IMR-90 (cell line): ENCODE measurements around the gene PSD2. TPM values are rescaled to one million over a fixed set of nuclear protein-coding genes. Genes with fewer than 3 reads are reported as not detected.

ENCODE experiments used
- ATAC-seq: fragments of 200-7000 bp; cut with Tn5 transposase; 2 replicates; pipeline ENCODE4 v1.9.1; 2020; ENCODE audit warnings: low read depth, mild to moderate bottlenecking, moderate library complexity
- BruUV-seq: library from RNA; stranded (reverse); fragments of 400-500 nt; replicated peaks from 2 replicates; lab custom pipeline; 2021; lab: Mats Ljungman, UMichigan
- CTCF ChIA-PET: fragments of 300-600 bp; formaldehyde crosslinking; extraction: SDS; loops from one replicate; lab custom pipeline; 2021; ENCODE audit warnings: antibody characterized with exemption; lab: Yijun Ruan, JAX
- POLR2A ChIA-PET: fragments of 300-600 bp; sonication (Branson Sonifier 250); formaldehyde crosslinking; loops from one replicate; lab custom pipeline; 2022; ENCODE audit warnings: antibody characterized with exemption; ENCODE audit not compliant: unreplicated experiment; lab: Charles Lee
- DNase-seq: peaks from one replicate; pipeline ENCODE4 v3.0.0; 2013
- H2AFZ ChIP-seq: replicated peaks from 2 replicates; pipeline ENCODE3; 2013; ENCODE audit warnings: low read length, mild to moderate bottlenecking; ENCODE audit not compliant: poor library complexity
- H2AK5ac ChIP-seq: 2 replicates; pipeline ENCODE4 v1.6.1; 2013; ENCODE audit warnings: low read depth, low read length, inconsistent platforms
- H2AK9ac ChIP-seq: replicated peaks from 2 replicates; pipeline ENCODE3; 2013; ENCODE audit warnings: mild to moderate bottlenecking, low read depth, low read length, moderate library complexity; ENCODE audit not compliant: poor library complexity
- H2BK120ac ChIP-seq: 2 replicates; pipeline ENCODE4 v1.6.1; 2013; ENCODE audit warnings: low read depth, low read length, inconsistent platforms
- H2BK15ac ChIP-seq: 3 replicates; pipeline ENCODE4 v1.6.1; 2013; ENCODE audit warnings: low read depth, low read length, inconsistent platforms
- H2BK20ac ChIP-seq: 2 replicates; pipeline ENCODE4 v1.6.1; 2013; ENCODE audit warnings: low read depth, mild to moderate bottlenecking, inconsistent platforms, low read length, moderate library complexity
- H2BK5ac ChIP-seq: 2 replicates; pipeline ENCODE4 v1.6.1; 2013; ENCODE audit warnings: mild to moderate bottlenecking, low read depth, low read length, inconsistent platforms; ENCODE audit not compliant: poor library complexity, severe bottlenecking
- H3K14ac ChIP-seq: replicated peaks from 2 replicates; pipeline ENCODE4 v1.6.1; 2013; ENCODE audit warnings: low read depth, low read length, inconsistent platforms
- H3K18ac ChIP-seq: 2 replicates; pipeline ENCODE4 v1.6.1; 2013; ENCODE audit warnings: low read depth, low read length, control low read depth
- H3K23ac ChIP-seq: 2 replicates; pipeline ENCODE4 v1.6.1; 2013; ENCODE audit warnings: low read depth, low read length, inconsistent platforms
- H3K27ac ChIP-seq: 2 replicates; pipeline ENCODE4 v1.5.1; 2013; ENCODE audit warnings: mild to moderate bottlenecking, control low read depth, low read length; ENCODE audit not compliant: insufficient read depth
- H3K27me3 ChIP-seq: 2 replicates; pipeline ENCODE4 v1.6.1; 2013; ENCODE audit warnings: low read length; ENCODE audit not compliant: control insufficient read depth, insufficient read depth
- H3K36me3 ChIP-seq: 2 replicates; pipeline ENCODE4 v1.6.1; 2013; ENCODE audit warnings: low read length, mixed read lengths; ENCODE audit not compliant: control insufficient read depth, insufficient read depth
- H3K4ac ChIP-seq: 2 replicates; pipeline ENCODE4 v1.6.1; 2013; ENCODE audit warnings: low read depth, low read length, inconsistent platforms
- H3K4me1 ChIP-seq: 2 replicates; pipeline ENCODE4 v1.6.1; 2013; ENCODE audit warnings: low read length, mixed read lengths; ENCODE audit not compliant: control insufficient read depth, insufficient read depth
- H3K4me2 ChIP-seq: 2 replicates; pipeline ENCODE4 v1.6.1; 2013; ENCODE audit warnings: low read depth, mild to moderate bottlenecking, control low read depth, low read length, moderate library complexity
- H3K4me3 ChIP-seq: 2 replicates; pipeline ENCODE4 v1.5.1; 2013; ENCODE audit warnings: low read depth, mild to moderate bottlenecking, control low read depth, low read length, moderate library complexity; ENCODE audit not compliant: insufficient read depth
- H3K56ac ChIP-seq: 2 replicates; pipeline ENCODE4 v1.6.1; 2013; ENCODE audit warnings: low read length, inconsistent platforms; ENCODE audit not compliant: insufficient read depth; ENCODE audit errors: extremely low read depth
- H3K79me1 ChIP-seq, 2 experiments: 2 replicates each; pipeline ENCODE4 v1.6.1; 2013; ENCODE audit warnings: low read length in 2 of 2, inconsistent platforms in 1 of 2, low read depth in 1 of 2
- H3K9ac ChIP-seq: 2 replicates; pipeline ENCODE4 v1.6.1; 2013; ENCODE audit warnings: low read depth, low read length, control low read depth
- H3K9me1 ChIP-seq: 2 replicates; pipeline ENCODE4 v1.6.1; 2013; ENCODE audit warnings: low read length, inconsistent platforms; ENCODE audit not compliant: insufficient read depth
- H3K9me3 ChIP-seq: 2 replicates; pipeline ENCODE4 v1.6.1; 2013; ENCODE audit warnings: low read length; ENCODE audit not compliant: control insufficient read depth, insufficient read depth
- H4K20me1 ChIP-seq: 2 replicates; pipeline ENCODE4 v1.6.1; 2013; ENCODE audit warnings: low read length, inconsistent platforms; ENCODE audit not compliant: insufficient read depth
- H4K5ac ChIP-seq: 2 replicates; pipeline ENCODE4 v1.6.1; 2013; ENCODE audit warnings: mild to moderate bottlenecking, low read depth, low read length, control low read depth
- H4K8ac ChIP-seq, 2 experiments: 2 replicates each; pipeline ENCODE4 v1.6.1; 2013; ENCODE audit warnings: low read depth in 2 of 2, low read length in 2 of 2, control low read depth in 1 of 2, inconsistent platforms in 1 of 2
- H4K91ac ChIP-seq: 2 replicates; pipeline ENCODE4 v1.6.1; 2013; ENCODE audit warnings: low read depth, low read length, inconsistent platforms; ENCODE audit not compliant: insufficient read depth
- MAFK ChIP-seq: IDR thresholded peaks from 2 replicates; pipeline ENCODE4 v1.6.1; 2012; ENCODE audit warnings: low read depth, low read length, improper control_type of control experiment
- SMC3 ChIP-seq: fragments of 150-350 bp; IDR thresholded peaks from 2 replicates; pipeline ENCODE4 v1.6.1; 2016; ENCODE audit warnings: low read depth, mild to moderate bottlenecking, antibody characterized with exemption, low read length, moderate library complexity
- WGBS, 2 experiments: methylation state at CpG; one replicate each; pipeline versions ENCODE4 v1.1.5 to v1.1.7; 2013; ENCODE audit warnings: missing lambda C conversion rate in 2 of 2; ENCODE audit not compliant: insufficient read length in 1 of 2; ENCODE audit errors: extremely low coverage in 2 of 2; 5-methylcytosine and 5-hydroxymethylcytosine counted together
- dilution Hi-C: fragments of 300-500 bp; cut with HindIII; formaldehyde crosslinking; loops from one replicate; pipeline ENCODE4 v1.14.3; 2018; ENCODE audit warnings: low sequenced_read_pairs; ENCODE audit not compliant: unreplicated experiment
- in situ Hi-C: fragments of 300-500 bp; cut with MboI; formaldehyde crosslinking; loops from 3 replicates; pipeline ENCODE4 v1.14.3; 2019; ENCODE audit warnings: low sequenced_read_pairs, inconsistent platforms, mixed read lengths
- intact Hi-C: fragments of 100-400 bp; cut with micrococcal nuclease; formaldehyde crosslinking; loops from 2 replicates; pipeline ENCODE4 v1.10.0; 2022
- polyA plus RNA-seq, 3 experiments: library from polyadenylated mRNA; depleted of rRNA; stranded (reverse); fragments of >200 nt; gene quantifications; 2 replicates each; pipeline ENCODE4 v1.2.3, GENCODE V29; 2012; ENCODE audit warnings: low replicate concordance in 1 of 3
- total RNA-seq: library from RNA; depleted of rRNA; stranded (reverse); fragments of >200 nt; gene quantifications from 2 replicates; pipeline ENCODE4 v1.2.3, GENCODE V29; 2012

PSD2 gene
- total and polyA plus RNA-seq, 2 of the 4 experiments (the other 2 are of a cell fraction): 0.05 TPM; not detected in 1

GRCh38 chr5:139833525-139833924 is 37.9 kb downstream of the PSD2 start:
- in situ Hi-C loops: no loop called here
- H2BK5ac ChIP-seq: no peak overlapping the region
- dilution Hi-C loops: no loop called here

More at GRCh38 chr5:139833525-139833924, 37.9 kb downstream of the PSD2 start:
- Histone ChIP-seq H3K36me3 (no peaks in the 10 kb centered on the region), H3K4ac (no peak overlapping the region), H4K8ac (no peak overlapping the region), H3K27me3 (peaks cover 17% of the 10 kb centered on the region), H3K4me3 (no peak overlapping the region), H3K23ac (no peak overlapping the region), H3K79me1 (no peaks in the 10 kb centered on the region), H3K9me1 (no peaks in the 10 kb centered on the region), H4K5ac (no peak overlapping the region), H3K18ac (no peak overlapping the region), H2AK9ac (no peak overlapping the region), H3K9me3 (no peaks in the 10 kb centered on the region), H2BK20ac (no peak overlapping the region), H2AK5ac (no peak overlapping the region), H2AFZ (no peak overlapping the region), H3K56ac (no peak overlapping the region), H4K20me1 (no peaks in the 10 kb centered on the region), H2BK120ac (no peak overlapping the region), H2BK15ac (no peak overlapping the region), H3K4me2 (no peak overlapping the region), H3K4me1 (no peaks in the 10 kb centered on the region), H3K9ac (no peak overlapping the region), H3K27ac (no peak overlapping the region), H4K91ac (no peak overlapping the region), H3K14ac (no peak overlapping the region)
- TF ChIP-seq MAFK (peak; percentile 79), SMC3 (no peak)
- WGBS, 2 experiments: no CpG with 5 or more reads among the region's 3 CpGs
- BruUV-seq: no TSS peak
- intact Hi-C loops: no loop called here
- no peak for ATAC-seq
- POLR2A ChIA-PET: no interaction called here
- DNase-seq: no peak
- CTCF ChIA-PET: no interaction called here
